Activated CD4-positive, alpha-beta memory T cell treated with anti-CD3 and anti-CD28 coated beads, Interleukin-2, amount 10 ng/mL, durations not matched to agents 7 days and 5 days (primary cell): ENCODE data around the gene ENDOU. TPM values are rescaled to one million over a fixed set of nuclear protein-coding genes. Genes with fewer than 3 reads are reported as not detected.
"Not testable (repeated sequence)": the region's sequence is repeated elsewhere in the genome, so short reads cannot be mapped to it uniquely, and the experiment has no call there.

ENCODE experiments used
- CTCF ChIA-PET: fragments of 350-600 bp; sonication (Branson Sonifier 250); formaldehyde crosslinking; loops from one replicate; lab custom pipeline; 2021; ENCODE audit warnings: antibody characterized with exemption, inconsistent platforms; lab: Charles Lee
- POLR2A ChIA-PET: fragments of 350-600 bp; sonication (Branson Sonifier 250); formaldehyde crosslinking; loops from one replicate; lab custom pipeline; 2021; ENCODE audit warnings: antibody characterized with exemption; lab: Charles Lee
- DNase-seq: peaks from one replicate; pipeline ENCODE4 v3.0.0-alpha.2; 2020
- H3K27ac Mint-ChIP-seq: one replicate; pipeline ENCODE4 v1.8.0; 2021; ENCODE audit warnings: mild to moderate bottlenecking, mixed read lengths
- H3K27me3 Mint-ChIP-seq: one replicate; pipeline ENCODE4 v1.8.0; 2021; ENCODE audit warnings: mixed read lengths
- H3K36me3 Mint-ChIP-seq: one replicate; pipeline ENCODE4 v1.8.0; 2021; ENCODE audit warnings: low read depth, mixed read lengths
- H3K4me1 Mint-ChIP-seq: one replicate; pipeline ENCODE4 v1.8.0; 2021; ENCODE audit warnings: mixed read lengths
- H3K4me3 Mint-ChIP-seq: one replicate; pipeline ENCODE4 v1.8.0; 2021; ENCODE audit warnings: mild to moderate bottlenecking, mixed read lengths
- H3K9me3 Mint-ChIP-seq: one replicate; pipeline ENCODE4 v1.8.0; 2021; ENCODE audit warnings: mixed read lengths
- total RNA-seq, 2 experiments: library from RNA; stranded (reverse); gene quantifications; one replicate each; pipeline ENCODE4 v1.2.3, GENCODE V29; 2021

The ENDOU gene
- total RNA-seq, 2 experiments from 2014 or later, result not detected

GRCh38 chr12:47700263-47700662 lies 25.0 kb downstream of the ENDOU start:
- ChIA-PET POLR2A (no interaction called here), CTCF (no interaction called here)
- no peak for DNase-seq
- Mint-ChIP-seq H3K4me1 (peaks cover 25% of the 10 kb centered on the region), H3K36me3 (peaks cover 34% of the 10 kb centered on the region), H3K27ac (no peak overlapping the region), H3K4me3 (no peak overlapping the region), H3K9me3 (no peaks in the 10 kb centered on the region), H3K27me3 (no peaks in the 10 kb centered on the region)

GRCh38 chr12:47698631-47699030 lies 26.7 kb downstream of the ENDOU start:
- H3K27ac Mint-ChIP-seq, result no peak overlapping the region
- H3K4me3 Mint-ChIP-seq, result no peak overlapping the region
- no peaks in the 10 kb centered on the region for H3K27me3 Mint-ChIP-seq
- H3K9me3 Mint-ChIP-seq, result no peaks in the 10 kb centered on the region
- ChIA-PET POLR2A (no interaction called here), CTCF (interaction anchor here (0.7 kb wide), 1 partner anchor 69 kb away, joined by 3 read pairs; no protein-coding TSS in a partner anchor)
- peaks cover 13% of the 10 kb centered on the region for H3K4me1 Mint-ChIP-seq
- peaks cover 39% of the 10 kb centered on the region for H3K36me3 Mint-ChIP-seq
- no peak for DNase-seq

DNA sequence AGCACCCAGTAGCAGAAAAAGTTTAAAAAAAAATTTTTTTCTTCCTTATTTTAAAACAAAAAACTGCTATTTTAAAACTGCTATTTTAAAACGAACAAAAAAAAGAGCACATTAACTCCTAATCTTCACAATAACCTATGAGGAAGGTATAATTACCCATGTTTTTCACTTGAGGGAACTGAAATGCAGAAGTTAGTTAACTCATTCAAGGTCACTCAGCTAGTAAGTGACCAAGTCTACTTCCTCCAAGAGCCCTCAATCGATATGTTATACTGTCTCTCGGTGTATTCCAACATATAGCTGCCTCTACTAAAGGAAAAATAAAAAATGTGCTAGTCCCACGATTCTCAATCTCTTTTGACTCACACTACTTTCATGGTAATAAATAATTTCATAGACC lies 27.2 kb downstream of the ENDOU start:
- DNase-seq, result no peak
- CTCF ChIA-PET, result no interaction called here
- no peaks in the 10 kb centered on the region for H3K27me3 Mint-ChIP-seq
- peaks cover 42% of the 10 kb centered on the region for H3K36me3 Mint-ChIP-seq
- no peaks in the 10 kb centered on the region for H3K9me3 Mint-ChIP-seq
- H3K4me3 Mint-ChIP-seq, result no peak overlapping the region
- peaks cover 7% of the 10 kb centered on the region for H3K4me1 Mint-ChIP-seq
- POLR2A ChIA-PET, result interaction anchor here (0.6 kb wide), 1 partner anchor 8 kb away, joined by 4 read pairs; no protein-coding TSS in a partner anchor
- no peak overlapping the region for H3K27ac Mint-ChIP-seq

GRCh38 chr12:47689215-47689614 lies 36.1 kb downstream of the ENDOU start:
- no peak overlapping the region for H3K4me3 Mint-ChIP-seq
- H3K9me3 Mint-ChIP-seq, result no peaks in the 10 kb centered on the region
- H3K36me3 Mint-ChIP-seq, result peaks cover 35% of the 10 kb centered on the region
- no peaks in the 10 kb centered on the region for H3K27me3 Mint-ChIP-seq
- ChIA-PET CTCF (interaction anchor here (1.1 kb wide), 1 partner anchor 54 kb away, joined by 3 read pairs; no protein-coding TSS in a partner anchor), POLR2A (interaction anchor here (1.6 kb wide), 1 partner anchor 24 kb away, joined by 3 read pairs; no protein-coding TSS in a partner anchor)
- no peaks in the 10 kb centered on the region for H3K4me1 Mint-ChIP-seq
- DNase-seq, result no peak
- no peak overlapping the region for H3K27ac Mint-ChIP-seq

DNA sequence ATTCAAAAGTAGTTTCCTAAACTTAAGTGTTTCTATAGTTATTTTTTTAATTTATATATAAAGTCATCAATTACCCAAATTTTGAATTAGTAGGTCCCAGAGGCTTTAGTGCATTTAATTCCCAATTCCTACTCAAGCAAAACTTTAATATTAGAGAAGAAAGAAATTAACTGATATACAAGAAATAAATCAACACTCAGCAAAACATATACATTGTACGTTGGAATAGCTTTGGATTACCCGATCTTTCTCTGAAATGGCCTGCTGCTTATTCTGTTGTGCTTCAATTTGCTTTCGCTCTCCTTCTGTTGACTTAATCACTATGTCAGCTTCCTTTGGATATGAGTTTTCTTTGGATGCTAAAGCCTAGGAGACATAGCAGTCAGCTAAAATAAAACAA lies 37.7 kb downstream of the ENDOU start:
- CTCF ChIA-PET, result interaction anchor here (1.1 to 2.9 kb wide), 7 partner anchors 8 to 655 kb away, joined by 3 to 29 read pairs (median 5); partner anchors contain the start of gene RPAP3
- H3K4me1 Mint-ChIP-seq, result no peaks in the 10 kb centered on the region
- POLR2A ChIA-PET, result no interaction called here
- DNase-seq, result no peak
- H3K36me3 Mint-ChIP-seq, result peaks cover 32% of the 10 kb centered on the region
- H3K9me3 Mint-ChIP-seq, result no peaks in the 10 kb centered on the region
- no peak overlapping the region for H3K4me3 Mint-ChIP-seq
- H3K27ac Mint-ChIP-seq, result no peak overlapping the region
- no peaks in the 10 kb centered on the region for H3K27me3 Mint-ChIP-seq

DNA sequence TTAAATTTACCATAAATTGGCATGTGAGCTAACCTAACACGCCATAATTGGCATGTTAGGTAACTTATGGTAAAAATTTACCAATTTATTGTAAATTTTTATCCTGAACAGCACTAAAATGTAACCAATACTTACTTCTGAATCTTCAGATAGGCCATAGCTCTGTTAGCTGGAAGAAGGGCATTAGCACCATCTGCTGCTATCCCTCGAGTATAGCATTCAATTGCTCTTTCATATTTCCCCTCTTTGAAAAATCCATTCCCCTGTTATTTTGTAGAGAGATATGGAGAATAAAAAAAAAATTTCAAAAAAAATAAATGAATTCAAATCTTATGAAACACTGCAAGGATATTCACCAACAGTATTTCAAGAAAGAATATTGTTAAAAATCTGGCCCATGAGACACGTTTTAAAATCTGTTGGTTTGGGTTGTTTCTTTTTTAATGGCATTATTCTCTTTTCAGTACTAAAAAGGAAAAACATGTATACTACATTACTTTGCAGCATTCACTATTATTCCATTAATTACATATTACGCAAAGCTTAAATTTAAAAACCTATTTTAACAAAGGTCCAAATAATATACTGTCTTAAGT lies 38.5 kb downstream of the ENDOU start:
- H3K36me3 Mint-ChIP-seq, result peaks cover 27% of the 10 kb centered on the region
- H3K4me3 Mint-ChIP-seq, result no peak overlapping the region
- no peaks in the 10 kb centered on the region for H3K9me3 Mint-ChIP-seq
- ChIA-PET POLR2A (no interaction called here), CTCF (interaction anchor here (0.8 to 2.9 kb wide), 10 partner anchors 9 to 654 kb away, joined by 3 to 29 read pairs (median 4); partner anchors contain the start of gene RPAP3)
- no peaks in the 10 kb centered on the region for H3K4me1 Mint-ChIP-seq
- no peak for DNase-seq
- no peak overlapping the region for H3K27ac Mint-ChIP-seq
- H3K27me3 Mint-ChIP-seq, result no peaks in the 10 kb centered on the region

DNA sequence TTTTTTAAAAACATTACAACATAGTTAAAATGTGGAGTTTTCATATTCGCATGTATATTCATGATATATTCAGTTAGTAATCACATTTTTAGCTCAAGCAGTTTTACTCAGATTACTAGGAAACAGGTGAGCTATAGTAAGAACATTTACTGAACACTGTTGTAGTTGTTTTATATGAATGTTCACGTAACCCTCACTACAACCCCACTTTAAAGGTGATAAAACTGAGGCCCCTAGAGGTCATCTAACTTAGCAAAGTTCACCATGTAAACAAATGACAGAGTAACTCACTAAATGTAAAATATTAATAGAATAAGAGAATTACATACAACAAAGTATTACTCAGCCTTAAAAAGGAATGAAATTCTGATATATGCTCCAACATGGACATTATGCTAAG lies 45.5 kb downstream of the ENDOU start:
- CTCF ChIA-PET, result no interaction called here
- H3K36me3 Mint-ChIP-seq, result peaks cover 74% of the 10 kb centered on the region

GRCh38 chr12:47672068-47672467 lies 53.2 kb downstream of the ENDOU start:
- H3K27ac Mint-ChIP-seq, result no peak overlapping the region
- H3K36me3 Mint-ChIP-seq, result peaks cover 54% of the 10 kb centered on the region
- ChIA-PET POLR2A (no interaction called here), CTCF (no interaction called here)
- no peaks in the 10 kb centered on the region for H3K9me3 Mint-ChIP-seq
- DNase-seq, result no peak
- H3K4me1 Mint-ChIP-seq, result peaks cover 13% of the 10 kb centered on the region
- no peak overlapping the region for H3K4me3 Mint-ChIP-seq
- no peaks in the 10 kb centered on the region for H3K27me3 Mint-ChIP-seq

More for the DNA sequence above, 45.5 kb downstream of the ENDOU start:
- DNase-seq, result no peak
- Mint-ChIP-seq H3K27ac (no peak overlapping the region), H3K4me1 (peaks cover 8% of the 10 kb centered on the region), H3K4me3 (no peak overlapping the region), H3K27me3 (no peaks in the 10 kb centered on the region), H3K9me3 (no peaks in the 10 kb centered on the region)
- POLR2A ChIA-PET, result no interaction called here

DNA sequence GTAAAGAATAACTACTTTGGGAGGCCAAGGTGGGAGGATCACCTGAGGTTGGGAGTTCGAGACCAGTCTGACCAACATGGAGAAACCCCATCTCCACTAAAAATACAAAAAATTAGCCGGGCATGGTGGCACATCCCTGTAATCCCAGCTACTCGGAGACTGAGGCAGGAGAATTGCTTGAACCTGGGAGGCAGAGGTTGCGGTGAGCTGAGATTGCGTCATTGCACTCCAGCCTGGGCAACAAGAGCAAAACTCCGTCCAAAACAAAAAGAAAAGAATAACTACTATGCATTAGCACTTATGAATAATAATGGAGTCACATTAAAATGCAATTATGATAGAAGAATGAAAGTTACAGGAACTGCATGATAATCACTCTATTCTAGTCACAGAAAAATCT lies 57.4 kb downstream of the ENDOU start:
- POLR2A ChIA-PET, H3K4me1 Mint-ChIP-seq, DNase-seq, H3K27ac Mint-ChIP-seq, H3K27me3 Mint-ChIP-seq, H3K9me3 Mint-ChIP-seq, H3K4me3 Mint-ChIP-seq: not testable (repeated sequence)
- peaks cover 32% of the 10 kb centered on the region for H3K36me3 Mint-ChIP-seq
- CTCF ChIA-PET, result interaction anchor here (1.5 kb wide), 2 partner anchors 15 to 19 kb away, joined by 3 to 8 read pairs; no protein-coding TSS in a partner anchor

Other genes starting within 250 kb of the ENDOU start
- 10 to 100 TPM; 38.4 to 40.7 TPM for gene RPAP3, start 19.5 kb downstream of the ENDOU start, total RNA-seq
- gene RAPGEF3, start 33.4 kb upstream of the ENDOU start, total RNA-seq, result 1 to 10 TPM; 1.4 to 1.6 TPM
- 10 to 100 TPM; 19.4 to 22.6 TPM for gene SLC48A1, start 47.7 kb upstream of the ENDOU start, total RNA-seq
- gene HDAC7, start 94.4 kb upstream of the ENDOU start, total RNA-seq, result 100 to 1,000 TPM; 315 to 328 TPM
- gene VDR, start 179.5 kb upstream of the ENDOU start, total RNA-seq, result 10 to 100 TPM; 62.9 to 65.5 TPM
- gene TMEM106C, start 238.1 kb upstream of the ENDOU start, total RNA-seq, result 100 to 1,000 TPM; 139 to 141 TPM